ENCODE measurements around the gene FSHR.

FSHR gene, protein sequence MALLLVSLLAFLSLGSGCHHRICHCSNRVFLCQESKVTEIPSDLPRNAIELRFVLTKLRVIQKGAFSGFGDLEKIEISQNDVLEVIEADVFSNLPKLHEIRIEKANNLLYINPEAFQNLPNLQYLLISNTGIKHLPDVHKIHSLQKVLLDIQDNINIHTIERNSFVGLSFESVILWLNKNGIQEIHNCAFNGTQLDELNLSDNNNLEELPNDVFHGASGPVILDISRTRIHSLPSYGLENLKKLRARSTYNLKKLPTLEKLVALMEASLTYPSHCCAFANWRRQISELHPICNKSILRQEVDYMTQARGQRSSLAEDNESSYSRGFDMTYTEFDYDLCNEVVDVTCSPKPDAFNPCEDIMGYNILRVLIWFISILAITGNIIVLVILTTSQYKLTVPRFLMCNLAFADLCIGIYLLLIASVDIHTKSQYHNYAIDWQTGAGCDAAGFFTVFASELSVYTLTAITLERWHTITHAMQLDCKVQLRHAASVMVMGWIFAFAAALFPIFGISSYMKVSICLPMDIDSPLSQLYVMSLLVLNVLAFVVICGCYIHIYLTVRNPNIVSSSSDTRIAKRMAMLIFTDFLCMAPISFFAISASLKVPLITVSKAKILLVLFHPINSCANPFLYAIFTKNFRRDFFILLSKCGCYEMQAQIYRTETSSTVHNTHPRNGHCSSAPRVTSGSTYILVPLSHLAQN

GRCh38 chr2:49154140-49154539, at the start of gene FSHR:
FSHR (minus strand) TSS chr2:49154515; CDS start chr2:49154417, 98 bp downstream.
- no peak for DNase-seq (ENCODE audit: low read depth in 2 of 2)

GRCh38 chr2:49199266-49199665, 45.0 kb upstream of the FSHR start:
- DNase-seq (ENCODE audit: low read depth in 2 of 2), result no peak

DNA sequence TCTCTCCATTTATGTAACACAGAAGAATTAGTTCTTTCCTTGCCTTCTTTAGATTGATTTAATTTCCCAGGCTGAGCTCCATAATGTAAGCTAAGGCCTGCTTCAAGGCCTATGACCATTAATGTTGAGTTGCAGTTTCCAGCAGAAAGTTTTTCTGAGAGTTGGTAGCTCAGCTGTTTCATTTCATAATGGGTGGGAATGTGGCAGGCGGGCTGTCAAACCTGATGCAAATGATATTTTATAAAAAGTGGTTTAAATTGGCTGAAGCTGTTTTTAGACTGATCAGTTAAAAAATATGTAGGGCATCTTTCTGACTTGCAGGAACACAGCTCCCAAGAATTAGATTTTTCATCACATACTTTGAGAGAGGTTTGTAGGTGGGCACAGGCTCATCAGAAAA, 40.4 kb upstream of the FSHR start:
- DNase-seq (ENCODE audit: low read depth in 2 of 2), result no peak

DNA sequence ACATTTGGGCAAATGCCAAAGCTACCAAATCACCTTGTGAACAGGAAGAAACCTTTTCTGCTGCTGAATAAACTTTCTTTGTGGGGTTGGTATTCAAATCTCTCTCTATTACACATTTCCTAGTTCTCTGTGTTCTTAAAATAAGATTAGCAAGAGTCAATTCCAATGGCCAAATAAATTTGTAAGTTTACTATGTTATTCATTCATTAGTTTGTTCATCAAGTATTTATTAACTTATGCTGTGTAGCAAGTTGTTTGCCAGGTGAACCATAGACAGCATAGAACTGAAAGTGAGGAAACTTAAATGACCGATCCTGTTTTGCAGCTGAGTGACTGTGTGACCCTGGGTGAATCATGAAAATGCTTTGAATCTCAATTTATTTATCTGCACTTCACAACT, 37.7 kb upstream of the FSHR start:
- no peak for DNase-seq (ENCODE audit: low read depth in 2 of 2)

GRCh38 chr2:49189512-49190225, 35.4 kb upstream of the FSHR start:
- no peak for DNase-seq (ENCODE audit: low read depth in 2 of 2)

DNA sequence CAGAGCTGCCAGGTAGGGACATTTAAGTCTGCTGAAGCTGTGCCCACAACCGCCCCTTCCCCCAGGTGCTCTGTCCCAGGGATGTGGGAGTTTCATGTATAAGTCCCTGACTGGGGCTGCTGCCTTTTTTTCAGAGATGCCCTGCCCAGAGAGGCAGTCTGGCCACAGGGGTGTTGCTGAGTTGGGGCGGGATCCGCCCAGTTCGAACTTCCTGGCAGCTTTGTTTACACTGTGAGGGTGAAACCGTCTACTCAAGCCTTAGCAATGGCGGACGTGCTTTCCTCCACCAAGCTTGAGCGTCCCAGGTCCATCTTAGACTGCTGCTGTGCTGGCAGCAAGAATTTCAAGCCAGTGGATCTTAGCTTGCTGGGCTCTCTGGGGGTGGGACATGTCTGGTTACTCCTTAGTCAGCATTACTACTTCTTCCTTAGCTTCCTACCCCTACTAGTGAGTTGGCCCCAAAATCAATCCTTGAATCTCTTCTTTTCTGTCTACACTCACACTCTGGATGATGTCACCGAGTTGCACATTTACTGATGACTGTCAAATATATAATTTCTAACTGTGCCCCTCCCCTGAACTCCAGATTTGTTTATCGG, 31.8 kb upstream of the FSHR start:
- DNase-seq (ENCODE audit: low read depth in 2 of 2), result no peak

- no peak for DNase-seq (ENCODE audit: low read depth in 2 of 2)
Measured at GRCh38 chr2:49178656-49179055, 24.3 kb upstream of the FSHR start.

- DNase-seq (ENCODE audit: low read depth in 2 of 2), result no peak
Measured at GRCh38 chr2:49177194-49177593, 22.9 kb upstream of the FSHR start.

GRCh38 chr2:49175831-49176230, 21.5 kb upstream of the FSHR start:
- no peak for DNase-seq (ENCODE audit: low read depth in 2 of 2)

- DNase-seq (ENCODE audit: low read depth in 2 of 2), result no peak
Measured at GRCh38 chr2:49174750-49175149, 20.4 kb upstream of the FSHR start.

- DNase-seq (ENCODE audit: low read depth in 2 of 2), result no peak
Measured at GRCh38 chr2:49167131-49167530, 12.8 kb upstream of the FSHR start.

- no peak for DNase-seq (ENCODE audit: low read depth in 2 of 2)
Measured at GRCh38 chr2:49165662-49166061, 11.3 kb upstream of the FSHR start.

GRCh38 chr2:49164729-49165128, 10.4 kb upstream of the FSHR start:
- DNase-seq (ENCODE audit: low read depth in 2 of 2), result no peak

DNA sequence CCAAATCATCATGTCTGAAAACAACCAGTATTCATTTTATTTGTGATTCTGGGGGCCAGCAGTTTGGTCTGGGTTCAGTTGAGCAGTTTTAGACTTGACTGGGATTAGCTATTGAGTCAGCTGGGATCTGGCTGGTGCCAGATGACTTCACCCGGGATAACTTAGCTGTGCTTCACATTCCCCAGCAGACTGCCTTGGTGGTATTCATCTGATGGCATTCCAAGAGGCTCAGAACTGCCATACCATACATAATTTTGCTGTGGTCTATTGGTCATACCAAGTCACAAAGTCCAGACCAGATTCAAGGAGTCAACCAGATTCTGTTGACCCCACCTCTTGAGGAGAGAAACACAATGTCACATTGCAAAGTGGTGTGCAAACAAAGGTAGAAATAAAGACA, 7.8 kb upstream of the FSHR start:
- DNase-seq (ENCODE audit: low read depth in 2 of 2), result no peak

DNA sequence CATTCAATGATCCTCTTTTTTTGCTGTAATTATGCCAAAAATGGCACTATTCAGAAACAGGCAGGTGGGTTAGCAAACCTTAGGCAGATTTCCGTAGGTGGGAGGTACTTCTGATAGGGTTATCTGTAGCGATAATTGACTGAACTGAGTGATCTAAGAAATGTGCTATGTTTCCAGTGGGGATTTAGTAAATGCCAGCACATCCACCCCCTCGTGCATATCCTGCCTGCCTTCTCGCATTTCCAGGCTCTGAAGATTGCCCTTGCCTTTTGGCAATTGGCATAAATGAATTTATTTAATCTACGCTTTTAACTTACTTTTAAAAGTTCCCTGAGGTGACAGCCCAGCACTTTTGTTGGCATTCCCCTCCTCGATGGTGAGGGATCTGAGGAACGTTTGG, 576 bp upstream of the FSHR start:
- DNase-seq (ENCODE audit: low read depth in 2 of 2), result no peak

DNA sequence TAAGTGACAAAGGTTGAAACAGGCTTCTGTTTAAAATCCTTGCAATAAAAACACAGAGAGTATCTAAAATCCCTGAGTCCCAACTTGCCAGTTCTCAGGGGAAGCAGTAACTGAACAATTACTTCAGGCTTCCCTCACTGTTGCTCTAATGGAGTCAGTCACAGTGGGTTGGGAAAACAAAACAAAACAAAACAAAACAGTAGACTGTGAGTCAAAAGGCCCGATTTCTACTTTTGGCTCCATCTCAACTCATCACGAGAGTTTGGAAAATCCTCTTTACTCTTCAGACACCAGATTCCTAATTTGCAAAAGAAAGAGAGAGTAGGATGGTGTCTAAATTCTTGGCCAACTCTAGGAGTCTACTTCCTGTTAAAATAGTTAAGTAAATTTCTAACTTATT, 1.1 kb downstream of the FSHR start:
- no peak for DNase-seq (ENCODE audit: low read depth in 2 of 2)

DNA sequence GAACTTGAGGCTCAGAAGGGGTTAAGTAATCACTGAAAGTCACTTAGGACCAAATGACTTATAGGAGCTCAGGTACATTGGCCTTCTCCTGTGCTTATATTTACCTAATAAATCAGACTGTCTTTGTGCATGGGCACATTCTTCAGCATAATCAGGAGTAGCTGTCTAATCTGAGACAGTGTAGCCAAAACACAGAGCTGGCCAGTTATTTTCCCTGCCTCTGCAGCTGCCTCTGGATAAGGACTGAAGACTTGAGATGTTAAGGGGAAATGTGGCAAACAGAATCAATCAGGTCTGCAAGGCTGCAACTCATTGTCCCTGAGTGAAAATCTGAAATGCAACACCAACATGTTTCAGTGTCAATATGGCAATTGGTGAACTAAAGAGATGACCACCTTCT, 1.5 kb downstream of the FSHR start:
- no peak for DNase-seq (ENCODE audit: low read depth in 2 of 2)

GRCh38 chr2:49146401-49146800, 7.9 kb downstream of the FSHR start:
- no peak for DNase-seq (ENCODE audit: low read depth in 2 of 2)

DNA sequence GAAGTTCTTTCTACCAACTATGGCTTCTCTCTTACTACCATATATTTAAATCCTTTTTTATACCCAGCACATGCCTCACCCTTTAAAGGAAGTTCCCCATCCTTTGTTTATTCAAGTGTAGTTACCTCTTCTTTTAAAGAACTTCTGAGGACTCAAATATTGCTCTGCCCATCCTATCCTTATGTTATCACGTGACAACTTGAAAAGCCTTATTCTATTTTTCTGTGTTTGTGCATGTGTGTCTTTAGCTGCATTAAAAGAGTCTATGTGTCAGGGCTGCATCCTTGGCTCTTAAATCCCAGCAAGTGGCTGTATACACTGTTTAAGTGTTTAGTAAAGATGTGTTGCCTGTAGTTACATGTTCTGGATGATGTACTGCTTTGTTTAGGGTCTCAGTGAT, 22.5 kb downstream of the FSHR start:
- DNase-seq (ENCODE audit: low read depth in 2 of 2), result no peak

DNA sequence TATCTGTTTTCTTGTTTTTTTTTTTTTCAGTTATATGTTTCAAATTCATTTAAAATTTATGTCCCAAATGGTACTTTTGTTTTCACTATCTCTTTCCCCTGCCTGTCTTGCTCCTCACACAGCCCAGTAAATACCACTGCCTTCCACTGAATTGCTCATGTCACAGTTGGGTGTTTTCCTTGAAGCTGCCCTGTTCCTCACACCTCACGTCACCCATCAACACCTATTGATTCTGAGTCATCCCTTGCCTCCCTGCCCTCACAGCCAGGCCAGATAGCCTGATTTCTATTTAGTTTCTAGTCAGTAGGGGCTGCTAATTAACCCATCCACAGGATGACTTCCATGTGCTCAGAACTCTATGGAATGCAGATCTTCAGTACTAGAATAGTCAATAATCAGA, 25.3 kb downstream of the FSHR start:
- DNase-seq (ENCODE audit: low read depth in 2 of 2), result no peak

- no peak for DNase-seq (ENCODE audit: low read depth in 2 of 2)
Measured at GRCh38 chr2:49123600-49123999, 30.7 kb downstream of the FSHR start.

DNA sequence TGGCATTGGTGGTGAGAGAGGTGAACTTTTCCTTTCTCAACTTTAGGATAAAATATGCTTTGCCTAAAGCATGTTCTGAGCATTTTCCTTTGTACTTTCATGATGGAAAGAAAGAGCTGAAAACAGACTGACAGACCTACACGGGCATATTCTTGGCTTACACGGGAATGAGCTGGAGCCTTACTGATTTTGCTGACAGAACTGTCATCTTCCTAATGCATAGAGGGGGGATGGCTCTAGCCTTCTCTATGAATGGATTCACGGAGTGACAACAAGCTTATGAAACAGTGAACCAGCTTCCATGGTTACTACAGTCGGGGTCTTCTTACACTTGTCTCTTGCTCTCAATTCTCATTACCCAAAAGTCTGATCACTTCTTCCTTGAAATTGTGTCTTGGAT, 32.2 kb downstream of the FSHR start:
- DNase-seq (ENCODE audit: low read depth in 2 of 2), result no peak
